H1 (cell line): ENCODE results near the gene MMP20. TPM values are rescaled to one million over a fixed set of nuclear protein-coding genes. Genes with fewer than 3 reads are reported as not detected.

Source experiments
- BCL11A ChIP-seq, 2 experiments: IDR thresholded peaks; one replicate each; pipeline ENCODE4 v1.6.1; 2011; ENCODE audit warnings: low read depth in 2 of 2, low read length in 2 of 2, mild to moderate bottlenecking in 2 of 2
- SIN3A ChIP-seq, 2 experiments: IDR thresholded peaks in 1 of 2; conservative IDR thresholded peaks in 1 of 2; 2 replicates each; pipeline ENCODE4 v1.6.1; 2011 to 2012; ENCODE audit warnings: low read length in 2 of 2, improper control_type of control experiment in 1 of 2, low read depth in 1 of 2, mild to moderate bottlenecking in 1 of 2
- polyA plus RNA-seq, 7 experiments: library from polyadenylated mRNA; depleted of rRNA in 3 of 7; stranded (reverse) in 5 of 7; unstranded in 2 of 7; fragments of >200 nt in 5 of 7; fragments of 200-250 nt in 2 of 7; gene quantifications; 1 replicate in 5 of 7; 2 replicates in 1 of 7; 4 replicates in 1 of 7; pipeline versions ENCODE4 v1.2.1 to v1.2.3, GENCODE V29; 2011 to 2013; ENCODE audit warnings: missing spikeins in 2 of 7, mixed read lengths in 2 of 7
- total RNA-seq: library from RNA; stranded (reverse); fragmentation: NEBNext Ultra II Directional; extraction: Animal tissue kit (Norgen Biotek cat#: 25700); gene quantifications from 2 replicates; pipeline ENCODE4 v1.2.1, GENCODE V29; 2021

Gene MMP20
- total and polyA plus RNA-seq, 2 of the 8 experiments (the other 6 are each of a cell fraction or from before 2014, with no cell fraction given): not detected

DNA sequence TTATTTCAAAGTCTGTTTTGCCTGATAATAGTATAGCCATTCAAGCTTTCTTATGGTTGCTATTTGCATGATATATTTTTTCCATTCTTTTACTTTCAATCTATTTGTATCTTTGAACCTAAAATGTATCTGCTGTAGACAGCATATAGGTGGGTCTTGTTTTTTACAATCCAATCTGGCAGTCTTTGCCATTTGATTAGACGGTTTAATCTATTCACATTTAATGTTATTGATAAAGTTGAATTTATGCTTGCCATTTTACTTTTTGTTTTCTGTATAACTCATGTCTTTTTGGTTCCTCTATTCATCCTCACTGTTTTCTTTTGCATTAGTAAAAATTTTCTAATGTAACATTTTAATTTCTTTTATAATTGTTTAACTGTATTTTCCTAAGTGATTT is 37.4 kb downstream of the MMP20 start (continued):
- TF ChIP-seq BCL11A (IDR thresholded peaks at IDR 0.05; ENCODE audit: low read depth in 2 of 2, low read length in 2 of 2): no peak
- no peak for TF ChIP-seq SIN3A (conservative IDR thresholded peaks at IDR 0.05 in 1 of 2, IDR thresholded peaks at IDR 0.05 in 1 of 2; ENCODE audit: low read depth in 1 of 2, low read length in 2 of 2)
